Measurements from ENCODE around the gene SYNE3. TPM values are rescaled to one million over a fixed set of nuclear protein-coding genes. Genes with fewer than 3 reads are reported as not detected.

The SYNE3 gene
- 11.5 and 15.5 TPM in 2 replicates for total RNA-seq

GRCh38 chr14:95516554-95517181 lies at the start of gene SYNE3:
TSS of gene SYNE3 (minus strand) at chr14:95516650. CDS start at chr14:95475821, 40,829 bp downstream.
- DNase-seq (ENCODE audit: low read depth, low spot score) = no peak

GRCh38 chr14:95564060-95564459 lies 47.6 kb upstream of the SYNE3 start:
- no peak for DNase-seq (ENCODE audit: low read depth, low spot score)

DNA sequence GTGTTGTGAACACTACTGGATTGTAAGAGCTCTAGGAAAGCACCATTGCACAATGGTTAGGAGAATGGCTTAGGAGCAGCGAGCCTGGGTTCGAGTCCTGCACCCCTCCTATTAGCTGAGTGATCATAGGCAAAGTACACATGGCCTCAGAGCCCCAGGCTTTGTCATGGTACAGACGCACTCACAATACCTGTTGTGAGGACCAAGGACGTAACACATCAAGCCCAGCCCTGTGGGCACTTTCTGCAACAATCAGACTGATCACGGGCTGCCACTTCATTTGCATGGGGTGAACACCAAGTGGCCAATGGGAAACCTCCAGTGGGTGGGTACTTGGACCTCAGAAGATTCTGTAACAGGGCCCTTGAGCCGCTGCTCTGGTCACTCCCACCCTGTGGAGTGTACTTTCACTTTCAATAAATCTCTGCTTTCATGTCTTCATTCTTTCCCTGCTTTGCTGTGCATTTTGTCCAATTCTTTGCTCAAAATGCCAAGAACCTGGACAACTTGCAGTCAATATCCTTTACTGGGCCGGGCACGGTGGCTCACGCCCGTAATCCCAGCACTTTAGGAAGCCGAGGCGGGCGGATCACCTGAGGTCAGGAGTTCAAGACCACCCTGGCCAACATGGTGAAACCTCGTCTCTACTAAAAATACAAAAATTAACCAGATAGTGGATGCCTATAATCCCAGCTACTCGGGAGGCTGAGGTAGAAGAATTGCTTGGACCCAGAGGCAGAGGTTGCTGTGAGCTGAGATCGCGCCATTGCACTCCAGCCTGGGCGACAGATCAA lies 46.6 kb upstream of the SYNE3 start:
- no peak for DNase-seq (ENCODE audit: low read depth, low spot score)

DNA sequence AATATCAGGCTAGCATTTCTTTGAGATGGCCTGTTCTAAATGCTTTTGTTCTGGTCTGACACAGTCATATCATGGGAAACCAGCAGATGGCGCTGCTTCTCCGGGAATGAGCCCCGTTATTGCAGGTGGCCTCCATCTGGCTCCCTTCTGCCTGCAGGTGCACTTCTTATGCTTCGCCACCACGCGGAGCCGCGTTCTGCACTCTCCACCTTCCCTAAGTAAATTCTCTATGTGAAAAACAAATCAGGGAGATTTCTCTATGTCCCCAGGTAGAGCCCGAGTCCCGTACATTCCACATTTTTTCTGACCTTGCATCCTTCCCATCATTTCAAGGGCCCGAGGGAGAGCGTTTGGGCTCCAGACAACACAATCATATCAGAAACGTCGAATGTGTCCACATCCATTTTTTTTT lies 44.6 kb upstream of the SYNE3 start:
- peak; percentile 48 for DNase-seq (ENCODE audit: low read depth, low spot score)

GRCh38 chr14:95559203-95559602 lies 42.8 kb upstream of the SYNE3 start:
- no peak for DNase-seq (ENCODE audit: low read depth, low spot score)

DNA sequence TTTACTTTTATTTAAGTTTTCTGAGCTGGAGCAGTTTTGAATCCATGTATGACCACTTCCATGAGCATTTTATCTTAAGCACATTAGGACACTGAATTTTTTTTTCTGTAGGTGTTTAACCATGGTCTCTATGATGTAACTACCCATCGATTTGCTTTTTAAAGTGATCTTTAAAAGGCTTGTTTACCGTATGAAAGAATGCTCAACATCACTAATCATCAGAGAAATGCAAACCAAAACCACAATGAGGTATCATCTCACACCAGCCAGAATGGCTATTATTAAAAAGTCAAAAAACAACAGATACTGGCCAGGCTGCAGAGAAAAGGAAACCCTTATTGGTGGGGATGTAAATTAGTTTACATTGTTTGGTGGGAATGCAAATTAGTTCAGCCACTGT lies 41.4 kb upstream of the SYNE3 start:
- DNase-seq (ENCODE audit: low read depth, low spot score) = no peak

GRCh38 chr14:95557291-95557690 lies 40.8 kb upstream of the SYNE3 start:
- no peak for DNase-seq (ENCODE audit: low read depth, low spot score)

DNA sequence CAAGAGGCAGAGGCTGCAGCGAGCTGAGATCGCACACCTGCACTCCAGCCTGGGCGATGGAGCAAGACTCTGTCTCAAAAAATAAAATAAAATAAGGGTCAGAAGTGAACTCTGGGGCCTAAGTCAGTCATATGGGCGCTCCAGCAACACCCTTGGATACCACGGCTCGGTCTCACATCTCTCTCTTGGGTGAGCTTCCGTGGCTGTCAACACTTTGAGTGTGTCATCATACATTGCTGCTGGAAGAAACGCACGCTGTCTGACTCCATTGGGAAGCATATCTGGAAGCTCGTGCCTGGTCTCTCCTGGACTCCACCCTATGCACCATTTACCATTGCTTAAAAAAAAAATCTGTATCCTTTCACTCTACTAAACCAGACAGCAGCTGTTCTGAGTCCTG lies 38.6 kb upstream of the SYNE3 start:
- no peak for DNase-seq (ENCODE audit: low read depth, low spot score)

GRCh38 chr14:95553141-95553540 lies 36.7 kb upstream of the SYNE3 start:
- no peak for DNase-seq (ENCODE audit: low read depth, low spot score)

- no peak for DNase-seq (ENCODE audit: low read depth, low spot score)
Observed at GRCh38 chr14:95551435-95551834, 35.0 kb upstream of the SYNE3 start.

DNA sequence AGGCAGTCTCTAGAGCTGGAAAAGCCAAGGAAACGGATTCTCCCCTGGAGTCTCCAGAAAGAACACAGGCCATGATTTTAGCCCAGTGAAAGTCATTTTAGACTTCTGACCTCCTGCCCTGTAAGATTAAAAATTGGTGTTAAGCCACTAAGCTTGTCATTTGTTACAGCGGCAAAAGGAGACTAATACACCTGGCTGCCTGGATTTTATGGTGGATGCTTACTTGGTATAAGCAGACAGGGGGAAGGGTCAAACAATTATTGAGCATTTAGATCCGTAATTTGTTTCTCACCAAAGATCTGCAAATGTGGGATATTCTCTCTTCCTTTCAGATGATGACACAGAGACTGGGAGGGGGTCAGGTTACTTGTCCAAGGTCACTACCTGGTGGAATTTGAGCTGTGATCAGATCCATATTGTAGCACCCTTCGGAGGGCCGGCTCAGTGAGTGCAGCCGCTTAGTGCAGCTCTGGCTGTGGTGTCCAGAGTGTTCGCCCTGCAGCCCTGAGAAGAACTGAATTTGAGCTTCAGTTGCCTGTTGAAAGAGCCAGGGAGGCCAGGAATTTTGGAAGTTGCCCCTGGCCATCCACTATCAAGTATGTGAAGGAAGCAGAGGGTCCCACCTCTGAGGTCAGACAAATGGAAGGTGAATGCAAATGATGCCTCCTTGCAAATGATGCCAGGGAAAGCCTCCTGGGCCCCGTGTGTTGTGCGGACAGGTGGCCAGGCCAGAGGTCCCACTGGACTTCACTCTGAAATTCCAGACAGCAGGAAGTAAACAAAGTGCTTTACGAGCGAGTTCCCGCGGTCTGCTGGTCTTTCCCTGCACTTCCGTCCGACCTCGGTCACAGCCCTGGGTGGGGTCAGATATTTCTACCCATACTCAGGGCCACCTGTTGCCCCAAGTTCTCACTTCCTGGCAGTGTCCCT lies 33.5 kb upstream of the SYNE3 start:
- no peak for DNase-seq (ENCODE audit: low read depth, low spot score)

DNA sequence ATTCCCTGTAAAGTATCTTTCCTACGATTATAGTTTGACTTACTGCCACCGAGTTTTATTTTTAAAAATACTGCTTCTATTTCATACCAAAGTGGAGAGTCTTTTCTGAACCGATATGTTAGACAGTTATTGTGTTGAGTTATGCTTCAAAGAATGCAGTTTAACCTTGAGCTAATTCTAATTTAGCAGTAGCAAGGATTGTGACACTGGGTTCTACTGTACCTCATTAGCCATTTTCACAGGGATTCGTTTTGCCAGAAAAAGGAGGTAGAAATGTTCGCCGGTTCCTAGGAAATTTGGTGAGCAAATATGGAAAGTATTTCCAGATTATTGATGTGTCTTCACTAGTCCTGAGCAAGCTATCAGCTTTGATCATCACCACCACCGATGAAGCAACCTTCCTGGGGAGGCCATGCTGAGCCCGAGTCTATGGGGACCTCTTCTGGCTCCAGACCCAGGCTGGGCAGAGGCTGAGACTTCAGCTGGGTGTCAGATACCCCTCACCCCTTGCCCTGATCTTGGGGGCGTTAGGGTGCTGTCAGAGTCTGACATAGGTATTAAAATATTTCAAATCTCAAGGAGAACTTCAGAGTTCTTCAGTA lies 32.0 kb upstream of the SYNE3 start:
- no peak for DNase-seq (ENCODE audit: low read depth, low spot score)

GRCh38 chr14:95547626-95548327 lies 31.3 kb upstream of the SYNE3 start:
- no peak for DNase-seq (ENCODE audit: low read depth, low spot score)

DNA sequence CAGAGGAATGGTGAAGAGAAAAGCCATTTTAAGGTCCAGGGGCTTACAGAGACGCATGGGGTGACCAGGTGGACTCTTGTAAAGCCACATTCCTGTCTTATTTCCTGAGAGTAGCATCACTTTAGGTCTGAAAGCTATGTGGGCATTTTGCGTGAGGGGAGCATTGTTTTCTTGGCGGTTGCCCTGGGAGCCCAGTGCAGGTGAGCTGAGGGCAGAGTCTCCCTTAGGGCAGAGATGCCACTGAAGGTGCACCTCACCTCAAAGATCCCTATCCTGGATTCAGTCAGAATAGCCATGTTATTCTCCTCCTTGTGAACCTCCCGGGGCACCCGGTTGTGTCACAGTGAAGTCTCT lies 30.8 kb upstream of the SYNE3 start:
- DNase-seq (ENCODE audit: low read depth, low spot score) = no peak

GRCh38 chr14:95545515-95546168 lies 29.2 kb upstream of the SYNE3 start:
- no peak for DNase-seq (ENCODE audit: low read depth, low spot score)

GRCh38 chr14:95544588-95544987 lies 28.1 kb upstream of the SYNE3 start:
- no peak for DNase-seq (ENCODE audit: low read depth, low spot score)

GRCh38 chr14:95543021-95543420 lies 26.6 kb upstream of the SYNE3 start:
- DNase-seq (ENCODE audit: low read depth, low spot score) = no peak

DNA sequence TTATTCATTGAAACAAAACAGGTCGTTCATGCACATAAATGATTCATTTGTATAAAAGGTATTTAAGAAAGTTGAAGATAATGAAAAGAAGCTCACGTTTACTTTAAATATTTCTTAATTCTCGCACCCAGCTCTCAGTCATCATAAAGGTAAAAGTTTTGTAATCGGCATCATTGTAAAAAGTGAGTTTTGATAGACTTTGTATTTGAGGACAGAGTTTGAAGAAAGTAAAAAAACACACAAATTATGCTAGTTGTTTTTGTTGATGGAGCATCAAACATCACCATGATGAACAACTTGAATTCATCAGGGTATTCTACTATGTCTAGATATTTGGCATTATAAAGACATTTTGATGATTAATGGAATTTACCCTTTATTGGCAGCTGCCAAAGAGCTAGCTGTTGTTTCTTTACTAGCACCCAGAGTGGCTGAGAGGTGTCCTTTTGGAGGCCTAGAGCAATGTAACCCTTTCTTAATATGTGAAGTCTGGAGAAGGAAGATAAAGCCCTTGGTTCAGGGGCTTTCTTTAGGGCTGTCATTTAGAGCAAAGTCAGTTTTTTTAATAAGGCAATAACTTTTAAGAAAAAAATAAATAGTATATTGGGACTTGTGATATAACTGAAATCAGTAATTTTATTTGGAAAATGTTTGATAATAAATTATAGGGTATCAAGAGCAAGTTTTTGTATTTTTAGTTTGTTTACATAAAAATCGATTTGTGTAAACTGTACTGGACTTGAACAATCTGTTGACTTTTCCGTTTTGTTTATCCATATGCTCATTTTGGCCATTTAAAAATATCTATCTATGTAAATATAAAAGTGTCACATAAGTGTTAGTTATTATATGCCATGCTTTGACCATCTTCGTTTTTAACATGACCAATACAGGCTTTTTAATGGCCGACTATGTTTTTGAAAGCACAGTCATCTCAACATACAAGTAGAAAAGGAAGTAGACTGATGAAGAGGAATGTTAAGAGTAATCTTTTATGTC lies 25.8 kb upstream of the SYNE3 start:
- DNase-seq (ENCODE audit: low read depth, low spot score) = no peak

DNA sequence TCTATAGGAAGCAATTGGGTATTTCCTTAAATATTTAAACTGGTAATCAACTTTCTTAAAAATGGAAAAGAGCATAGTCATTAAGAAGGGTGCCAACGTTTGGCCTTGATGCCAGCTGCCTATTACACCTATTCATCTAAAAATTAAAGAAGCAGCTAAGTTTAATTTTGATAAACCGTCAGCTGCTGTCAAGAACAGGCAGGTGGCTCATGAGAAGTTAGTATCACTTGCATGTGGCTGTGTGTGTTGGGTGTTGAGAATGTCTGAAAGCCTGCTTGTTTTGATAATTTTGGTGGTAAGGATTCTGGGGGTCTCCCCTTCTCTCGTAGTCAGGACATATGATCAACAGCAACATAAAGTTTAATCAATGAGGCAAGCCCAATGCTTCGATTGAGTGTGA lies 24.9 kb upstream of the SYNE3 start:
- DNase-seq (ENCODE audit: low read depth, low spot score) = no peak

All from pulmonary artery endothelial cell (primary cell).